ENCODE data around the gene SRRM4. TPM values are rescaled to one million over a fixed set of nuclear protein-coding genes. Genes with fewer than 3 reads are reported as not detected.

The SRRM4 gene
- total RNA-seq, 4 donors from 2014 or later: not detected

DNA sequence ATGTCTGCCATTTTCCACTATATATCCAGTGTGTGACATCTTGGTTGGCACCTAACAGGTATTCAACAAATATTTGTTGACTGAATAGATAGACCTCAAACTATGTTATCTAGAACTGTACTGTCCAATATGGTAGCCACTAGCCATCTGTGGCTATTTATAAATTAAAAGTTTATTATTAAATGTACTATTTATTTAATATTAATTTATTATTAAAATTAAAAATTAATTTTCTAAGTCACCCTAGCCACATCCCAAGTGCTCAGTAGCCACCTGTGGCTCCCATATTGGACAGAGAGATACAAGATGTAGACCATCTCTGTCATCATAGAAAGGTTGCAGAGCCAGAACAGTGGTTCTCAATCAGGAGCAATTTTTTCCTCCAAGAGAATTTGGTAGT lies 69.3 kb downstream of the SRRM4 start:
- TF ChIP-seq, protein P1, sequence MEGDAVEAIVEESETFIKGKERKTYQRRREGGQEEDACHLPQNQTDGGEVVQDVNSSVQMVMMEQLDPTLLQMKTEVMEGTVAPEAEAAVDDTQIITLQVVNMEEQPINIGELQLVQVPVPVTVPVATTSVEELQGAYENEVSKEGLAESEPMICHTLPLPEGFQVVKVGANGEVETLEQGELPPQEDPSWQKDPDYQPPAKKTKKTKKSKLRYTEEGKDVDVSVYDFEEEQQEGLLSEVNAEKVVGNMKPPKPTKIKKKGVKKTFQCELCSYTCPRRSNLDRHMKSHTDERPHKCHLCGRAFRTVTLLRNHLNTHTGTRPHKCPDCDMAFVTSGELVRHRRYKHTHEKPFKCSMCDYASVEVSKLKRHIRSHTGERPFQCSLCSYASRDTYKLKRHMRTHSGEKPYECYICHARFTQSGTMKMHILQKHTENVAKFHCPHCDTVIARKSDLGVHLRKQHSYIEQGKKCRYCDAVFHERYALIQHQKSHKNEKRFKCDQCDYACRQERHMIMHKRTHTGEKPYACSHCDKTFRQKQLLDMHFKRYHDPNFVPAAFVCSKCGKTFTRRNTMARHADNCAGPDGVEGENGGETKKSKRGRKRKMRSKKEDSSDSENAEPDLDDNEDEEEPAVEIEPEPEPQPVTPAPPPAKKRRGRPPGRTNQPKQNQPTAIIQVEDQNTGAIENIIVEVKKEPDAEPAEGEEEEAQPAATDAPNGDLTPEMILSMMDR (IDR thresholded peaks at IDR 0.05): no peak
- ATAC-seq (ENCODE audit: low FRiP score) (no peak), DNase-seq (ENCODE audit: low spot score) (no peak)

DNA sequence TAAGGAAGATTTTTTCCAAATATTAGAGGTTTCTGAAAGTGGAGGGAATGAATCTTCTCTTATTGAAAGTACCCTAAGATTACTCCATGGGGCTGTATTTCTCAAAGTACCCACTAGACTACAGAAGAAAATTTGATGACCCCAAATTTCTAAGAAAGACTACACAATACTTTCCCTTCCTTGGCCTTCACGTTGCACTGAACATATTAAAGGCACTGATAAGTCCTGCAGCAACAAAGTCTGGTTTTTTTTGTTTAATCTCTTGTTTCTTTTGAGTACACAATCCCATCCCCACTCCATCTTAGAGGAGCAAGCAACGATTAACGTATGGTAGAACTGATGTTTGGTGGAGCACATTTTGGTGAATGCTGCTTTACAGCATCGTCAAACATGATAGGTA lies 70.1 kb downstream of the SRRM4 start:
- DNase-seq (ENCODE audit: low spot score) (no peak), ATAC-seq (ENCODE audit: low FRiP score) (no peak)
- TF ChIP-seq, protein P1 (IDR thresholded peaks at IDR 0.05): no peak

DNA sequence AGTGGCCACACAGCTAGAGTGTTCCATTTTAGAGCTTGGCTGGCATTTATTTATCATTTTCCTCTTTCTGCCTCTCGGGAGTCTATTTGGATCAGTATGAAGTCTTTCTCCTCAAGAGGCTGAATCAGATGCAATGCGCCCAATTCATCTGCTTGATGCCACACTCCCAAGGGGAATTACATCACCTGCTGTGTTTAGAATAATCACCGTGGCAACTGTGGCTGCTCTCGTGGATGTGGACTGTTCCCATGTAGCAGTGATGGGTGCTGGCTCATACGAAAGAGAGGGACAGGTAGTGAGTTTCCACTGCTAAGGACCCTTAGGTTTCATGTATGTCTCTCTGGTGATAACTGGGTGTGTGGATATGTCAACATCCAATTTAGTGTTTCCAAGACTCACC lies 70.7 kb downstream of the SRRM4 start:
- DNase-seq (ENCODE audit: low spot score) (no peak), ATAC-seq (ENCODE audit: low FRiP score) (no peak)
- TF ChIP-seq, protein P1 (IDR thresholded peaks at IDR 0.05): no peak

DNA sequence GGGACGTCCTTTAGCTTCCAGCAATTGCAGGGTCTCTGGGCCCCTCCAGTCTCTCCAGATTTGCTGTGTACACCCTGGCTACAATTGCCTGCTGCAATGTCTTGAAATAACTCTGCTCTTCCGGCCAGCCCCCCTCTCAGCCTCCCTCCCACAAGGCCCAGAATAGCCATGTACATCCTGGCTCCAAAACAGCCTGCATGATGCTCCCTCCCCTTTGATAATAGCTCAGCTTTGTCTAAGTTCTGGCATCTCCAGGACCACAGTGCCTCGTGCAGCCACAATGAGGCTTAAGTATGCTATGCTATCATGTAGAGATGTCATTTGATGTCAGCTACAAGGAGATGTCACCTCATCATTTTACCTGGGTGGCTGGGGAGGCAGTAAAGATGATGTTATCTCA lies 74.6 kb downstream of the SRRM4 start:
- DNase-seq (ENCODE audit: low spot score) (no peak), ATAC-seq (ENCODE audit: low FRiP score) (no peak)
- TF ChIP-seq, protein P1 (IDR thresholded peaks at IDR 0.05): no peak

DNA sequence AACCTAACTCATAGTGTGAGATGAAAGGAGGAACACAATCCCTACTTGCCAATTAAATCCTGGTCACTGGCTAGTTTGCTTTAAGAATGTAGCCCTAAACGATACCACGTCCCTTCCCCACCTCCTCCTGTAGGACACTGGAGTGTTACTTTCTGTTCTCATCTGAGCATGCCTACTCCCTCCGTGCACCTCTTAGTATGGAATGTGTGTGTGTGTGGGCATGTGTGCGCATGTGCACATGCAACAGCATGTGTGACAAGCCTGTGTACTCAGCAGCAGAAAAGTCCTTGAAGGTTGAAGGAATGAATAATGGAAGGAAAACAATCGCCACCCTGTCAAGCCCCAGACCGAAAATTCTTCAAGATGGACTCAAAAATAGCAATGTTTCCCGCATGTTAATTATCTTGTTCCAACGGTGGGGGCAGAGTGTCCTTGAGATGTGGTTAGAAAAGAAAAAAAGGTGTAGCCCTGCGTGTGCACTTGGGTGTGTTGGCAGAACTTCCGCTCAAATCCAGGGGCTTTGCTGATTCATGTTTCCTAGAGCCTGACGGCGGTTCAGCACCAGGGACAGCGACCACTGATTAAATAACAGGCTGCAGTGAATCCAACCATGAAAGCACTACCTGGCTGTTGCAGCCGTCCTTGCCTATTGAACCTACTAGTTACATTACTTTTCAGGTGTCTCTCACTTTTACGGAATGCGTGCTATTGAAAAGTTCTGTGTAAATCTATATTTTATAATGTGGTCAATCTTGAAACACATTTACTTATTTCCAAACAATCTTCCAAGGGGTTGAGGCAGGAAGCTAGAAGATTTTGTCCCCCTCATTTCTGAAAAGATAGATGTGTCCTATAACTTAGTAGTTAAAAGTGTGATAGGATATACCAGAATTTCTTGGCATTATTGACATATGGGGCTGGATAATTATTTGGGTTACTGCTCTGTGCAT lies 79.8 kb downstream of the SRRM4 start:
- no peak for ATAC-seq (ENCODE audit: low FRiP score)
- TF ChIP-seq, protein P1 (IDR thresholded peaks at IDR 0.05): no peak
- DNase-seq (ENCODE audit: low spot score): no peak

DNA sequence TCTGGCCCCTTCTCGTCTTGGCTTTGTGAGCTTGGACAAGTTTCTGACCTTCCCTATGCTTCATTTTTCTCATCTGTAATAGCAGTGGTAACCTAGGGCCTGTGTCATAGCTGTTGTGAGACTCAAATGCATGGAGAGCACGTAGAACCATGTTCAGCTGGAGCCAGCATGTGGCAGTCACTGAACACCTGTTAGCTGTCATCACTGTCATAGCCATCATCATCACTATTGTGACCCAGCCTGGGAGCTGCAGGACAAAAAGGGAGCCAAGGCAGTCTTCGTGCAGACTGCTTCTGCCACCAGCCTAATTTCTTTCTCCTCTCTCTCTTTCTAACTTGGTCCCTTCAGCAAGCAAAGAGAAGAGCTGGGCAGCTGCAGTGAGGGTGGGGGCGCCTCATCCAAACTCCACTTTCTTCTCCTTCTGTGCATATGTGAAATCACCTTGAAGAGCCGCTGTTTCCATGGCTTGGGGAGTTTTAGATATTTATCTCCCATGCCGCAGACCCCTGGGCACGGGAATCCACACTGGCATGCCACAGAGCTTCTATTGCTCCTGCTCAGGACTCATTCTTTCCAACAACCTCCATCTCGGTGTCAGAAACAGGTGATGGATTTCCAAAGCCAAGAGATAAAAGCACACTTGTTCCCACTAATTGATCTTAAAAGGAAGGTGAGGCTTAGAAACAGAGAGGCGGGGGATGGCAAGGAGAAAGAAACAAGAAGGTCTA lies 87.0 kb downstream of the SRRM4 start:
- no peak for ATAC-seq (ENCODE audit: low FRiP score)
- no peak for DNase-seq (ENCODE audit: low spot score)

More for the DNA sequence above, 87.0 kb downstream of the SRRM4 start:
- TF ChIP-seq, protein P1 (IDR thresholded peaks at IDR 0.05): no peak
